ENCODE results near the gene FNDC3B.
"Not testable (repeated sequence)": the region's sequence is repeated elsewhere in the genome, so short reads cannot be mapped to it uniquely, and the experiment has no call there.

The FNDC3B gene

GRCh38 chr3:172031996-172032395, 7.4 kb upstream of the FNDC3B start:
- no peak for DNase-seq (ENCODE audit: low read depth in 1 of 2, low spot score in 1 of 2)

DNA sequence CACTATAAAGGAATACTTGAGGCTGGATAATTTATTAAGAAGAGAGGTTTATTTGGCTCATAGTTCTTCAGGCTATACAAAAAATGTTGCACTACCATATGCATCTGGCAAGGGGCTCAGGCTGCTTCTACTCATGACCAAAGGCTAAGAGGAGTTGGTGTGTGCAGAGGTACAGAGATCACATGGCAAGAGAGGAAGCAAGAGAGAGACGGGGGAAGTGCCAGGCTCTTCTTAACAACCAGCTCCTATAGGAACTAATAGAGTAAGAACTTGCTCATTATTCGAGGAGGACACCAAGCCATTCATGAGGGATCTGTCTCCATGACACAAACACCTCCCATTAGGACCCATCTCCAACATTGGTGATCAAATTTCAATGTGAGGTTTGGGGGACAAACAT, 6.0 kb upstream of the FNDC3B start:
- no peak for DNase-seq (ENCODE audit: low read depth in 1 of 2, low spot score in 1 of 2)

- DNase-seq (ENCODE audit: low read depth in 1 of 2, low spot score in 1 of 2), result no peak
Observed at GRCh38 chr3:172034786-172035685, 4.3 kb upstream of the FNDC3B start.

DNA sequence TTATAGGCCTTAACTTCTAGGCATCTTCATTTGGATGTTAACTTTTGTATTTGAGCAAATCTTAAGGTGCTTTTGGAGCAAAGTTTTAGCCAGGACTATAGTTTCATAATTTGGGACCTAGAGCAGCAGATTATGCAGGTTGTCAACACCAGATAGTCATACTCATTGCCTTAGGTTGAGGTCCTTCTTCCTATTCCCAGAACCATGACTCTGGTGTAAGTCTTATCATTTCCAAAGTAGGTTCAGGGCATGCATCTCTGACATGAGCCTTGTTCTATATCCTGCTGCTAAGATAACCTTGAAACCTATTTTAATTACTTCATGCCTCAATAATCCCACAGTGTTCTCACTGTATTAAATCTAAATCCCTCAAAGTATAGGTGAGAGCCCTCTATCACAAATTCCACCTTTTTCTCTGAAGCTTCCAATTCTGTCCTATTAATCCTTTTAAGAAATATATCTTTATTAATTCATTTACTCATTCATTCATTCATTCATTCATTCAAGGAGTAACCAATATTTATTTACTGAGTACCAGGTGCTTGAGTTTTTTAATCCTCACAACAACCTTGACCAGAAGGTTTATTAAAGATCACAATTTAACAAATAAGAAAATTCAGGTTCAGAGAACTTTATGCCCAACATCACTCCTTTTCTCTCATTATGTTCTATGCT, 2.7 kb upstream of the FNDC3B start:
- DNase-seq (ENCODE audit: low read depth in 1 of 2, low spot score in 1 of 2), result no peak

GRCh38 chr3:172038798-172039435, 461 bp upstream of the FNDC3B start:
- no peak for DNase-seq (ENCODE audit: low read depth in 1 of 2, low spot score in 1 of 2)

GRCh38 chr3:172040078-172040980, 951 bp downstream of the FNDC3B start:
- peak in 1 of 2 donors; percentile 30 for DNase-seq (ENCODE audit: low read depth in 1 of 2, low spot score in 1 of 2)

GRCh38 chr3:172040981-172041963, 1.9 kb downstream of the FNDC3B start:
- DNase-seq (ENCODE audit: low read depth in 1 of 2, low spot score in 1 of 2), result no peak

GRCh38 chr3:172042136-172042662, 2.8 kb downstream of the FNDC3B start:
- no peak for DNase-seq (ENCODE audit: low read depth in 1 of 2, low spot score in 1 of 2)

- DNase-seq (ENCODE audit: low read depth in 1 of 2, low spot score in 1 of 2), result not testable (repeated sequence)
Observed at GRCh38 chr3:172042663-172043179, 3.3 kb downstream of the FNDC3B start.

GRCh38 chr3:172043233-172043632, 3.9 kb downstream of the FNDC3B start:
- DNase-seq (ENCODE audit: low read depth in 1 of 2, low spot score in 1 of 2), result no peak

DNA sequence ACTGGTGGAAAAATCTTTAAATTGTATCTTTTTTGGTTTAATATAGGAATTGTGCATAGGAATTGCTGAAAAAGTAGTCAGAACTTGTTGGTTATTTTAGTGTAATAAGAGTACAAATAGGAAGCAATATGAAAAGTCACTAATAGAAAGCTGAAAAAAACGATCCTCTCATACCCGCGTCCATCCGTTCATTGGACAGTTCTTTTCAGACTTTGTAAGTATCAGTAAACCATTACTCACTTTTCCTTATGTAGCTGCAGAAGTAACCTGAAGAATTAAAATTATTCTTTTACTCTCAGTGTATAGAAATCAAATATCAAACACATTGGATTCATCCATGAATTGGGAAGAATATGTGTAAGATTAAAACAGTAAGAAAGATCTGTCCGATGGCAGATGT, 4.4 kb downstream of the FNDC3B start:
- DNase-seq (ENCODE audit: low read depth in 1 of 2, low spot score in 1 of 2), result no peak

- DNase-seq (ENCODE audit: low read depth in 1 of 2, low spot score in 1 of 2), result no peak
Observed at GRCh38 chr3:172044833-172045585, 5.6 kb downstream of the FNDC3B start.

DNA sequence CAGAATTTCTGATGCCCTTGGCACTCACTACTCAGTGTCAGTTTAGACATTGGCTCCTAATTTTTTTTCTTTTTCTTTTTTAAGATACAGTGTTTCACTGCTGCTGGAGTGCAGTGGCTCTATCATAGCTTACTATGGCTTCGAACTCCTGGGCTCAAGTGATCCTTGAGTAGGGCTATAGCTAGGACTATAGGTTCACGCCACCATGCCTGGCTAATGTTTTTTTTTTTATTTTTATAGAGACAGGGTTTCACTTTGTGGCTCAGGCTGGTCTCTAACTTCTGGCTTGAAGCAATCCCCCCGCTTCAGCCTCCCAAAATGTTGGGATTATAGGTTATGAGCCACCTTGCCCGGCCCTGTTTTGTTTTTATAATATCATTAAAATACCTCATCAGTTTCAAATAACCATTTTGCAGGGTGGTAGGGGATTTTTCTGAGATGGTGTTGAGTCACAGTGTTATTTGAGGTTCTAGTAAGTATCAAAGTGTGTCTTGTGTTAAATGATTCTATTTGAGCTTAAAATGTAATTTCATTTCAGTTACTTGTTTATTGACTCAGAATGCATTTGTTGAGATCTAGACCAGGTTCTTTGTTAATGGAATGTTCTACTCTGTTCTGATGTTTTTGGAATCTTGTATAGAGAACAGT, 7.0 kb downstream of the FNDC3B start:
- no peak for DNase-seq (ENCODE audit: low read depth in 1 of 2, low spot score in 1 of 2)

DNA sequence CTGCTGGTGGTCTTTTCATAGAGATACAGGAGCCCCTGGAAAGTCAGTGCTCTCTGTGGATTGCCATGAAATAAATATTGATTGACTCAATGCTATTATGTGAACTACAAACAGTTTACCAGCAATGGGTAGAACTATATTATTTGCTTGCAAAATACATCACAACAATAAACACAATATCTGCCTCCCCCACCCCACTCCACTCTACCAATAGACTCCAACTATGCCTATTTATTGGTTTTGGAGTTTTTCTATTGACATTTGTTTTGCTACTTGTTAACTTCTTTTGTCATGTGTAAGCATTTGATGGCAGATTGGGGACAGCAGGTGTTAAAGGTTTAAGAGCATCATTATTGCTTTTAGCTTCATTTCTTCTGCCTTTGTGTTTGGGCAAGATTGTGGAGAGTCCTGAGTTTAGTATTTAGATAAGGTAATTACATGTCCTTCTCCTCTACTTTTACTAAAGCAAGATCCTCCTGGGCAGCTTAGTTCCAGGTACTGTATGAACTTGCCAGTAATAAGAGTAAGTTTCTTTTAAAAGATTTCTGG, 8.3 kb downstream of the FNDC3B start:
- DNase-seq (ENCODE audit: low read depth in 1 of 2, low spot score in 1 of 2), result no peak

DNA sequence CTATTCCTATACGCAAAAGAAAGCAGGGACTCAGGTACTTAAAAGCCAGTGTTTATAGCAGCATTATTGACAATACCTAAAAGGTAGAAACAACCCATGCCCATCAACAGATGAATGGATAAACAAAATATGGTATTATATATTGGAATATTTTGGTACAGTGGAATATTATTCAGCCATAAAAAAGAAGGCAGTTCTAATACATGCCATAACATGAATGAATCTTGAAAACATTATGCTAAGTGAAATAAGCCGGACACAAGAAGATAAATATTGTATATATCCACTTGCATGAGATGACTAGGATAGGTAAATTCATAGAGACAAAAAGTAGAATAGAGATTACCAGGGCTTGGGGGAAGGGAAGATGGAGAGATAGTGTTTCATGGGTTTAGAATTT, 9.2 kb downstream of the FNDC3B start:
- no peak for DNase-seq (ENCODE audit: low read depth in 1 of 2, low spot score in 1 of 2)

GRCh38 chr3:172051310-172051956, 12.1 kb downstream of the FNDC3B start:
- DNase-seq (ENCODE audit: low read depth in 1 of 2, low spot score in 1 of 2), result no peak

- no peak for DNase-seq (ENCODE audit: low read depth in 1 of 2, low spot score in 1 of 2)
Observed at GRCh38 chr3:172051957-172052354, 12.6 kb downstream of the FNDC3B start.
